LHCN-M2 (cell line): ENCODE results near the gene TRAPPC6A. TPM values are rescaled to one million over a fixed set of nuclear protein-coding genes. Genes with fewer than 3 reads are reported as not detected.

Experiments used
- DNase-seq: peaks from one replicate; pipeline ENCODE4 v3.0.0-alpha.2; 2012; ENCODE audit warnings: low read depth
- total RNA-seq: library from RNA; depleted of rRNA; stranded (reverse); fragments of >200 nt; gene quantifications from 2 replicates; pipeline ENCODE4 v1.2.3, GENCODE V29; 2014

The TRAPPC6A gene
- total RNA-seq, 1 experiment from 2014 or later: 10.4 TPM

- DNase-seq: peak; percentile 22
These were observed 8.7 kb upstream of the TRAPPC6A start for GRCh38 chr19:45186509-45187334.

GRCh38 chr19:45184115-45184514 is 6.1 kb upstream of the TRAPPC6A start:
- no peak for DNase-seq

GRCh38 chr19:45182758-45183157 is 4.7 kb upstream of the TRAPPC6A start:
- no peak for DNase-seq

GRCh38 chr19:45180936-45181335 is 2.9 kb upstream of the TRAPPC6A start:
- no peak for DNase-seq

- DNase-seq: no peak
These were observed 1.9 kb upstream of the TRAPPC6A start for GRCh38 chr19:45179892-45180370.

GRCh38 chr19:45179072-45179891 is 1.2 kb upstream of the TRAPPC6A start:
- no peak for DNase-seq

- DNase-seq: peak; percentile 100
These were observed 430 bp upstream of the TRAPPC6A start, which contains the start of gene BLOC1S3 for GRCh38 chr19:45178262-45179071. Gene BLOC1S3, plus strand, starts transcription at chr19:45178784. Its CDS starts 513 bp downstream, at chr19:45179297.

GRCh38 chr19:45175515-45176345 is 2.3 kb downstream of the TRAPPC6A start:
- DNase-seq: no peak

GRCh38 chr19:45173816-45174215 is 4.2 kb downstream of the TRAPPC6A start:
- DNase-seq: peak; percentile 98

GRCh38 chr19:45172611-45173208 is 5.3 kb downstream of the TRAPPC6A start:
- DNase-seq: no peak

GRCh38 chr19:45172173-45172572 is 5.9 kb downstream of the TRAPPC6A start:
- DNase-seq: no peak

GRCh38 chr19:45171211-45171623 is 6.8 kb downstream of the TRAPPC6A start:
- no peak for DNase-seq

- DNase-seq: no peak
These were observed 7.6 kb downstream of the TRAPPC6A start for GRCh38 chr19:45170146-45171106.

- DNase-seq: no peak
These were observed 8.4 kb downstream of the TRAPPC6A start for GRCh38 chr19:45169602-45170001.

GRCh38 chr19:45168767-45169351 is 9.2 kb downstream of the TRAPPC6A start:
- DNase-seq: no peak

- no peak for DNase-seq
These were observed 11.2 kb downstream of the TRAPPC6A start for GRCh38 chr19:45166723-45167252.

- peak; percentile 49 for DNase-seq
These were observed 13.3 kb downstream of the TRAPPC6A start for GRCh38 chr19:45164577-45165335.
